ENCODE results near the gene MICU1. TPM values are rescaled to one million over a fixed set of nuclear protein-coding genes. Genes with fewer than 3 reads are reported as not detected.

MICU1 gene
- total RNA-seq, 2 donors from 2014 or later: 19.1 to 19.9 TPM

DNA sequence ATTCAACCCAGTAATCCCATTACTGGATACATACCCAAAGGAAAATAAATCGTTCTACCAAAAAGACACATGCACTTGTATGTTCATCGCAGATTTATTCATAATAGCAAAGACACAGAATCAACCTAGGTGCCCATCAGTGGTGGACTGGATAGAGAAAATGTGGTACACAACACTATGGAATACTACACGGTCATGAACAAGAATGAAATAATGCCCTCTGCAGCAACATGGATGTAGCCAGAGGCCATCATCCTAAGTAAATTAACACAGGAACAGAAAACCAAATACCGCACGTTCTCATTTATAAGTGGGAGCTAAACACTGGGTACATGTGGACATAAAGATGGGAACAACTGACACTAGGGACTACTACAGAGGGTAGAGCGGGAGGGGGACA lies 120.4 kb downstream of the MICU1 start:
- no peaks in the 10 kb centered on the region for H3K27me3 Mint-ChIP-seq
- H3K36me3 Mint-ChIP-seq (ENCODE audit: low read depth): peaks cover 4% of the 10 kb centered on the region
- ATAC-seq (no peak), DNase-seq (no peak)
- H3K4me1 Mint-ChIP-seq: peaks cover 2% of the 10 kb centered on the region
- no peak overlapping the region for H3K4me3 Mint-ChIP-seq
- no peak overlapping the region for H3K27ac Mint-ChIP-seq
- no peaks in the 10 kb centered on the region for H3K9me3 ChIP-seq (ENCODE audit: control insufficient read depth, low read length, poor library complexity, severe bottlenecking)

DNA sequence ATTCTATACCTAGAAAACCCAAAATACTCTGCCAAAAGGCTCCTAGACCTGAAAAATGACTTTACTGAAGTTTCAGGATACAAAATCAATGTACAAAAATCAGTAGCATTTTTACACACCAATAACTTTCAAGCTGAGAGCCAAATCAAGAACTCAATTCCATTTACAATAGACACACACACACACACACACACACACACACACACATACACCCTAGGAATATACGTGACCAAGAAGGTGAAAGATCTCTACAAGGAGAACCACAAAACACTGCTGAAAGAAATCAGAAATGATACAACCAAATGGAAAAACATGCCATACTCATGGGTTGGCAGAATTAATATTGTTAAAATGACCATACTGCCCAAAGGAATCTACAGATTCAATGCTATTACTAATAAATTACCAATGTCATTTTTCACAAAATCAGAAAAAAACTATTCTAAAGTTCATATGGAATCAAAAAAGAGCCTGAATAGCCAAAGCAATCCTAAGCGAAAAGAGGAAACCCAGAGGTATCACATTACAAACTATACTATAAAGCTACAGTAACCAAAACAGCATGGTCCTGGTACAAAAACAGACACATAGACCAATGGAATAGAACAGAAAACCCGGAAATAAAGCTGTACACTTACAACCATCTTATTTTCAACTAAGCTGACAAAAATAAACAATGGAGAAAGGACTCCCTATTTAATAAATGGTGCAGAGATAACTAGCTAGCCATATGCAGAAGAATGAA lies 122.0 kb downstream of the MICU1 start:
- H3K4me3 Mint-ChIP-seq: no peak overlapping the region
- no peaks in the 10 kb centered on the region for H3K27me3 Mint-ChIP-seq
- ATAC-seq (no peak), DNase-seq (no peak)
- H3K9me3 ChIP-seq (ENCODE audit: control insufficient read depth, low read length, poor library complexity, severe bottlenecking): no peaks in the 10 kb centered on the region
- H3K4me1 Mint-ChIP-seq: peaks cover 2% of the 10 kb centered on the region
- H3K27ac Mint-ChIP-seq: no peak overlapping the region
- peaks cover 4% of the 10 kb centered on the region for H3K36me3 Mint-ChIP-seq (ENCODE audit: low read depth)

DNA sequence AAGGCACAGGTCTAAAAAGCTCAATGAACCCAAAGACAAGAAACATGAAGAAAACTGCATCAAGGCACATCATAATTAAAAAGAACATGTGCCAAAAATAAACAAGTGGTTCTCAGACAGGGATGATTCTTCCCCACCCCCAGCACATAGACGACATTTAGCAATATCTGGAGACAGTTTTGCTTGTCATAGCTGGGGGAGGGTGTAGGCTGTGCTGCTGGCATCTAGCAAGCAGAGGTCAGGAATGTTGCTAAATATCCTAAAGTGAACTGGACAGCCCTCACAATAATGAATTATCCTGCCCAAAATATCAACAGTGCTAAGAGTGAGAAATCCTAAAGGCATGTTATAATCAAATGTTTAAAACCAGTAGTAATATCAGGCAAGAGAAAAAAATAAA lies 122.6 kb downstream of the MICU1 start:
- no peaks in the 10 kb centered on the region for H3K9me3 ChIP-seq (ENCODE audit: control insufficient read depth, low read length, poor library complexity, severe bottlenecking)
- no peaks in the 10 kb centered on the region for H3K27me3 Mint-ChIP-seq
- ATAC-seq: no peak
- no peak for DNase-seq
- peaks cover 2% of the 10 kb centered on the region for H3K4me1 Mint-ChIP-seq
- peaks cover 4% of the 10 kb centered on the region for H3K36me3 Mint-ChIP-seq (ENCODE audit: low read depth)
- H3K27ac Mint-ChIP-seq: no peak overlapping the region
- no peak overlapping the region for H3K4me3 Mint-ChIP-seq

DNA sequence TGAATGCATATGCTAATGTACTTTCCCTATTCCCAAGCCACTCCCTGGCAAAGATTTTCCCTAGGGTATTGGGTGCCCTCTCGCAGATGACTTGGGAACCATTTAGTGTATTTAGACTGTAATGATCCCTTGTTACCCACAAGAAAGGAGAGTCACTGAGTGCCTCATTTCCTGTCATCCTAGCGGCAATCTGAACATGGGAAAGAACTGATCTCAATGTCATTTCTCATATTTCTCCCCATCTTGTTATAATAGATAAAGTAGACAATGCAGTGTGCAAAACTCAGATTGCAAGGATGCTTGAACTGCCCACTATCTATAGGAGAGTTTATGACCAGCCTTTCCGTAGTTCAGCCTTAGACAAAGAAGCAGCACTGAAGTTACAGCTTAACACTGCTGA lies 123.3 kb downstream of the MICU1 start:
- Mint-ChIP-seq H3K36me3 (ENCODE audit: low read depth) (peaks cover 4% of the 10 kb centered on the region), H3K4me1 (peaks cover 2% of the 10 kb centered on the region), H3K27me3 (no peaks in the 10 kb centered on the region), H3K27ac (no peak overlapping the region), H3K4me3 (no peak overlapping the region)
- no peaks in the 10 kb centered on the region for H3K9me3 ChIP-seq (ENCODE audit: control insufficient read depth, low read length, poor library complexity, severe bottlenecking)
- ATAC-seq (no peak), DNase-seq (no peak)

DNA sequence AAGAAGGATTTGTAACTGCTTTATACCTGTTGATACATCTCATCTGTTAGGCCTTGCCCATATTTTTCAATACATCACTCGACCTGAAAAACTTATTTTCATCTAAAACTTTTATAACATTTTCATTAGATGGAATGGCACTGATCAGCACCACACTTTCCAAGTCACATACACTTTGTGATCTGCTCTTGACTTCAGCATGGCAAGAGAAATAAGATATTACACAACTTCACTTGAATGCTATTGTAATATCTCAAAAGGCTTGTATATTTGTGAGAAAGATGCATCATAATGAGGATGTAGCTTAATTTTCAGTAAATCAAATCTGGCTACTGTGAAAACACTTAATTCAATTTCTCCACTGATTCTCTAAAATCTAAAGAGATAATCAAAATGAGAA lies 126.2 kb downstream of the MICU1 start:
- no peaks in the 10 kb centered on the region for H3K27me3 Mint-ChIP-seq

DNA sequence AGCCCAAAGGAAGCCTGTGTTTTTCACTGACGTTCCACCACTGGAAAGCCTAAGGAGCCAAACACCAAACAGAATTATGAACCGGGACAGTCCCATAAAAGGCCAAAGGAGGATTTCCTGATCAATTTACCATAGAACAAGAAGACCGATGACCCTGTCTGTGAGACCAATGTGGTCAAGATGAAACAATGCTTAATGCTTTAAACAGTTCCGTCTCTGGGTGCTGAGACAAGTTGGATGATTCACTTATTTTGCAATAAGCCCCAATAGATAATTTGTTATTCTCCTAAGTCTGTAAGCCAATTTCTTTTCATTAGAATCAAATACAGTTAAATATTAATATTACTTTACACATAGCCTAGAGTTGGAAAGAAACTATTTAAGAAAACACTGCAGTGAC lies 134.9 kb downstream of the MICU1 start:
- H3K36me3 Mint-ChIP-seq (ENCODE audit: low read depth): peaks cover 3% of the 10 kb centered on the region
- no peaks in the 10 kb centered on the region for H3K9me3 ChIP-seq (ENCODE audit: control insufficient read depth, low read length, poor library complexity, severe bottlenecking)
- no peak overlapping the region for H3K27ac Mint-ChIP-seq
- H3K4me3 Mint-ChIP-seq: no peak overlapping the region
- no peaks in the 10 kb centered on the region for H3K4me1 Mint-ChIP-seq
- DNase-seq: no peak
- H3K27me3 Mint-ChIP-seq: no peaks in the 10 kb centered on the region
- ATAC-seq: no peak

More for the DNA sequence above, 126.2 kb downstream of the MICU1 start:
- ATAC-seq: no peak
- no peaks in the 10 kb centered on the region for H3K9me3 ChIP-seq (ENCODE audit: control insufficient read depth, low read length, poor library complexity, severe bottlenecking)
- Mint-ChIP-seq H3K27ac (no peak overlapping the region), H3K36me3 (ENCODE audit: low read depth) (peaks cover 3% of the 10 kb centered on the region), H3K4me1 (peaks cover 2% of the 10 kb centered on the region), H3K4me3 (no peak overlapping the region)
- DNase-seq: no peak

DNA sequence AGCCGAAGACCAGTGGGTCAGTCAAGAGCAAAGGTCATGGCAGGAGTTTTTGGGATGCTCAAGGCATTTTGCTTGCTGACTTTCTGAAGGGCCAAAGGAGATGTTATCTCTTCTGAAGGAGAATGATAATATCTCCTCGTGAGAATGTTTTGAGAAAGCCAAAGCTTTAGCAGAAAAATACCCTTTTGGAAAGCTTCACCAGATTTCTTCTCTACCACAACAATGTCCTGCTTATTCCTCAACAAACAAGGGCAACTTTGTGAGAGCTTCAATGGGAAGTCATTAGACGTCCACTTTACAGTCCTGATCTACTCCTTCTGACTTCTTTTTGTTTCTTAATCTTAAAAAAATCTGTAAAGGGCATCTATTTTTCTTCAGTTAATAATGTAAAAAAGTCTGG lies 138.4 kb downstream of the MICU1 start:
- Mint-ChIP-seq H3K4me3 (no peak overlapping the region), H3K4me1 (no peaks in the 10 kb centered on the region), H3K27ac (no peak overlapping the region), H3K27me3 (no peaks in the 10 kb centered on the region), H3K36me3 (ENCODE audit: low read depth) (peaks cover 3% of the 10 kb centered on the region)
- DNase-seq: no peak
- H3K9me3 ChIP-seq (ENCODE audit: control insufficient read depth, low read length, poor library complexity, severe bottlenecking): no peaks in the 10 kb centered on the region
- no peak for ATAC-seq

DNA sequence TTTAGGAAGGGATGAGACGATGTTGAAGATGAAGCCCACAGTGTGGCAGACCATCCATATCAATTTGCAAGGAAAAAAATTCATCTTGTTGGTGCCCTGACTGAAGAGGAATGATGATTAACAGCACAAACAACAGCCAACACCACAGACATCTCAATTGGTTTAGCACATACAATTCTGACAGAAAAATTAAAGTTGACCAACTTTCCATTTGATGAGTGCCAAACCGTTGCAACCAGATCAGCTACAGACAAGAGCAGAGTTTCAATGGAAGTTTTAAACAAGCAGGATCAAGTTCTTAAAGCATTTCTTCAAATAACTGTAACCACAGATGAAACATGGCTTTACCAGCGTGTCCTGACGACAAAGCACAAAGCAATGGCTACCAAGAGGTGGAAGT lies 138.8 kb downstream of the MICU1 start:
- Mint-ChIP-seq H3K27me3 (no peaks in the 10 kb centered on the region), H3K27ac (no peak overlapping the region), H3K4me3 (no peak overlapping the region), H3K36me3 (ENCODE audit: low read depth) (peaks cover 3% of the 10 kb centered on the region), H3K4me1 (no peaks in the 10 kb centered on the region)
- H3K9me3 ChIP-seq (ENCODE audit: control insufficient read depth, low read length, poor library complexity, severe bottlenecking): no peaks in the 10 kb centered on the region
- DNase-seq (no peak), ATAC-seq (no peak)

DNA sequence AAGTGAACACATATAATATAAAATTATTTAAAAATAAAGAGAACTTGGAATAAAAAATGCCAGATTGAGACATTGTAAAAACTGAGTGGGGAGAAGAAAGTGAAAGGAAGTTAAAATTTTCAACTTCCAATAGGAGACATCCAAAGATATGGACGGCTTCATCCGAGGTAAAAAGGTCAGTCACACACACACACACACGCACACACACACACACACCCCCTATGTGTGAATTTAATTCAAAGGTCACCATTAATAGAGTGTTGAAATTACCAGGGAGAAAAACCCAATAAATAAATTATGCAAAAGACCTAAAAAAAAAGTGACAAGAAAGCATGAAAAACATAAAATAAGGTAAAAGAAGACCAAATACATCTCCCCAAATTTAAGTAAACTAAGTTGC lies 140.2 kb downstream of the MICU1 start:
- H3K9me3 ChIP-seq (ENCODE audit: control insufficient read depth, low read length, poor library complexity, severe bottlenecking): no peaks in the 10 kb centered on the region
- Mint-ChIP-seq H3K4me1 (no peaks in the 10 kb centered on the region), H3K36me3 (ENCODE audit: low read depth) (peaks cover 1% of the 10 kb centered on the region), H3K27me3 (no peaks in the 10 kb centered on the region), H3K27ac (no peak overlapping the region), H3K4me3 (no peak overlapping the region)
- no peak for DNase-seq
- no peak for ATAC-seq

DNA sequence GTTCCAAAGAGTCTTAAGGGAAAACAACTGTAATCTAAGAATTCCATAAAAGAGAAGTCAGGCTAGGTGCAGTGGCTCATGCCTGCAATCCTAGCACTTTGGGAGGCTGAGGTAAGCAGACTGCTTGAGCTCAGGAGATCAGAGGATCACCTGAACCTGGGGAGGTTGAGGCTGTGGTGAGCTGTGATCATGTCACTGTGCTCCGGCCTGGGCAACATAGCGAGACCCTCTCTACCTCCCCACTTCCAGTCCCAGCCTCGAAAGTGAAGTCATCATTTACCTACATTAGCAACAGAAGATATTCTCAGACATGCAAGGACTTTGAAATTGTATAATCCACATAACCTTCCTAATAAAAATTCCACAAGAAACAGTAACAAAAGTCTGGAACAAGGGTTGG lies 141.4 kb downstream of the MICU1 start:
- H3K9me3 ChIP-seq (ENCODE audit: control insufficient read depth, low read length, poor library complexity, severe bottlenecking): no peaks in the 10 kb centered on the region
- H3K4me1 Mint-ChIP-seq: peaks cover 7% of the 10 kb centered on the region
- H3K4me3 Mint-ChIP-seq: no peak overlapping the region
- H3K27me3 Mint-ChIP-seq: no peaks in the 10 kb centered on the region
- peaks cover 7% of the 10 kb centered on the region for H3K36me3 Mint-ChIP-seq (ENCODE audit: low read depth)
- ATAC-seq: no peak
- DNase-seq: no peak
- no peak overlapping the region for H3K27ac Mint-ChIP-seq

DNA sequence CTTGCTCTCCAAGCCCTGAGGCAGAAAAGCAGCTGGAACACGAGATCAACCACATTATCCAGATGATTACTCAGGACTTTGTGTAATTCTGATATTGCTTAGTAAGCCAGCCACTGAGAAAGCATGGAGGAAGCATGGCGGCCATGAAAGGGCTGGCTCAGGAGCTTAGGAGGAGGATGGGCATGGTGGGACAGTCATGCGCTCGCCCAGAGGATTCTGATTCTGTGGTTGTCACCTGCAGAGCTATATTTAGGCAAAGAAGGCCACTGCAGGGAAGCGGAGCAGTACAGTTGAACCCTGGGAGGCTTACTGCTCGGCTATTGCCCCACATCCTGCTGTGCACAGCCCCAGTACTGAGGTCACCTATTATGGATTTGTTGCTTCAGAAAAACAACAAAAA lies 142.4 kb downstream of the MICU1 start:
- Mint-ChIP-seq H3K27ac (no peak overlapping the region), H3K4me3 (no peak overlapping the region), H3K27me3 (no peaks in the 10 kb centered on the region), H3K36me3 (ENCODE audit: low read depth) (peaks cover 7% of the 10 kb centered on the region), H3K4me1 (peaks cover 9% of the 10 kb centered on the region)
- no peaks in the 10 kb centered on the region for H3K9me3 ChIP-seq (ENCODE audit: control insufficient read depth, low read length, poor library complexity, severe bottlenecking)
- ATAC-seq (no peak), DNase-seq (no peak)

DNA sequence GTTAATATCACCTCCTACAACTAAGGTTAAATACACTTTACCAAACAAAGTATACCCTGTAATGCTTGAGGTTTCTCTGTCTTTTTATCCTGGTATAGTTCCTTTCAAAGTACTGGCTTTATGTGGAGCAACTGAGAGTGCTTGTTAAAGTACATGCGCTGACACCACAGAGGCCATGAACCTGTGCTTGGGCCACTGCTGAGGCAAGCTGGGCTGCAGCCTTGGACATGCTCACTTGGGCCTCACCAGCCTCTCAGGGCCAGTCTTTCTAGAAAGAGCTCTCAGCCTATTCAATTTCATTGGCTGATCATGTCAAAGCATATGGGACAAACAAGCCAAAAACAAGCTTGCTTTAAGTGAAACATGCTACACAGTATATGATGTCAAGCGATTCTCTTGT lies 145.0 kb downstream of the MICU1 start:
- no peaks in the 10 kb centered on the region for H3K9me3 ChIP-seq (ENCODE audit: control insufficient read depth, low read length, poor library complexity, severe bottlenecking)
- ATAC-seq (no peak), DNase-seq (no peak)
- H3K27me3 Mint-ChIP-seq: no peaks in the 10 kb centered on the region
- H3K4me1 Mint-ChIP-seq: peaks cover 9% of the 10 kb centered on the region
- peaks cover 7% of the 10 kb centered on the region for H3K36me3 Mint-ChIP-seq (ENCODE audit: low read depth)
- H3K27ac Mint-ChIP-seq: no peak overlapping the region
- no peak overlapping the region for H3K4me3 Mint-ChIP-seq

DNA sequence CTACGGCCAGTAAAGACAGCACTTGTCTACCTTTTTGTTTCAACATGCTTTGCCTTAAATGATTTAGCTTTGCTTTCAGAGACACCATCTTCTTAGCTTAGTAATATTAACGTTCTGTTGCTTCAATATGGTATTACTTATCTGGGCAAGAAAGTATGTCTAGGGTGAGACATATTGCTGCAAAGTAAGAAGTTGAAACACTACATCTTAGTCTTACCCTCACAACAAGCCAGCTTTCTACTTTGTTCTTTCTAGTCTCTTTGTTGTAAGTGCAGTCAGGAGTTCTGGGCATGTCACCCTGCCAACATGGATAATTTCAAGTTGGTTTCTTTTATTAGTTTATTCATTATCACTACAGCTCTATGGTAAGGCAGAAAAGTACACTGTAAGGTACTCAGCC lies 148.4 kb downstream of the MICU1 start:
- DNase-seq (no peak), ATAC-seq (no peak)
- Mint-ChIP-seq H3K4me1 (peaks cover 9% of the 10 kb centered on the region), H3K27ac (no peak overlapping the region), H3K27me3 (no peaks in the 10 kb centered on the region), H3K4me3 (no peak overlapping the region), H3K36me3 (ENCODE audit: low read depth) (peaks cover 14% of the 10 kb centered on the region)
- H3K9me3 ChIP-seq (ENCODE audit: control insufficient read depth, low read length, poor library complexity, severe bottlenecking): no peaks in the 10 kb centered on the region

DNA sequence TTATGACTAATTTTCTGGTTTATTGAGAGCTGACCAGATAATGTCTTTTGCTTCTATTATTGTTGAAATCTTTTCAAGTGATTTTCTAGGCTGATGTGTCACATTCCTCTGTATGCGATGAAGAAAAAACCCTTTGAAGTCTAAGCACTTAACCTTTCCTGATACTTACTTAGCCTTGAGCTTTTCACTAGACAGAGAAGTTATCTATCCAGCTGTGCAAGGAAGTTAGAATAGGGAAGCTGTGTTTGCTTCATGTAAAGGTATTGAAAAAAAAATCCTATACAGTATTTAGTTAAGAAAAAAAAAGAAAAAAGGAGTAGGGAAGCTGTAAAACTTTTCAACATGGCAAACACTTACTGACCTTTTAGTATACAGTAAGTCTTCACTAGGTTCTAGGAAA lies 153.6 kb downstream of the MICU1 start:
- Mint-ChIP-seq H3K4me3 (no peak overlapping the region), H3K27me3 (no peaks in the 10 kb centered on the region), H3K36me3 (ENCODE audit: low read depth) (peaks cover 8% of the 10 kb centered on the region), H3K27ac (no peak overlapping the region), H3K4me1 (no peaks in the 10 kb centered on the region)
- H3K9me3 ChIP-seq (ENCODE audit: control insufficient read depth, low read length, poor library complexity, severe bottlenecking): no peaks in the 10 kb centered on the region
- ATAC-seq (no peak), DNase-seq (no peak)

Data from T-helper 17 cell (primary cell).